K562 (cell line): ENCODE results near the gene KRTAP29-1. TPM values are rescaled to one million over a fixed set of nuclear protein-coding genes. Genes with fewer than 3 reads are reported as not detected.

Source experiments
- BMI1 ChIP-seq: fragments of 150-350 bp; IDR thresholded peaks from 2 replicates; pipeline ENCODE4 v1.6.1; 2014; ENCODE audit warnings: low read length
- GABPB1 ChIP-seq: sonication (generic); formaldehyde crosslinking; IDR thresholded peaks from 2 replicates; pipeline ENCODE4 v1.8.0; 2022; ENCODE audit warnings: mild to moderate bottlenecking, missing genetic modification reagents
- MBD1 ChIP-seq: fragments of 250-450 bp; sonication (Bioruptor Pico); IDR thresholded peaks from 2 replicates; pipeline ENCODE4 v1.8.0; 2022; ENCODE audit warnings: inconsistent platforms
- POLR3A ChIP-seq: IDR thresholded peaks from 2 replicates; pipeline ENCODE4 v1.6.1; 2011; ENCODE audit warnings: borderline replicate concordance, mild to moderate bottlenecking, moderate library complexity; ENCODE audit not compliant: insufficient read length, insufficient read depth; ENCODE audit errors: extremely low read depth
- ZC3H4 ChIP-seq: sonication (generic); formaldehyde crosslinking; IDR thresholded peaks from 2 replicates; pipeline ENCODE4 v1.9.0; 2021; ENCODE audit warnings: missing genetic modification reagents, borderline replicate concordance
- ZNF143 ChIP-seq: sonication (generic); formaldehyde crosslinking; IDR thresholded peaks from 2 replicates; pipeline ENCODE4 v1.9.0; 2022; ENCODE audit warnings: mild to moderate bottlenecking, missing genetic modification reagents
- ZNF407 ChIP-seq: fragments of 450-650 bp; IDR thresholded peaks from 2 replicates; pipeline ENCODE4 v1.6.1; 2016; ENCODE audit warnings: low read depth
- polyA plus RNA-seq, 8 experiments: library from polyadenylated mRNA; depleted of rRNA in 4 of 8; stranded (reverse) in 5 of 8; unstranded in 3 of 8; fragments of >200 nt; fragmentation: Nextera tagmentation in 2 of 8; fragmentation: Illumina TruSeq in 1 of 8; extraction: Ambion mirVana in 2 of 8; extraction: Trizol in 1 of 8; gene quantifications; 2 replicates each; pipeline versions ENCODE4 v1.2.1 to v1.2.3, GENCODE V29; 2011 to 2014; ENCODE audit warnings: inconsistent platforms in 1 of 8, missing spikeins in 1 of 8
- total RNA-seq, 7 experiments: library from RNA; depleted of rRNA in 6 of 7; stranded (reverse); fragments of >200 nt in 6 of 7; fragmentation: Illumina TruSeq in 2 of 7; extraction: Trizol in 2 of 7; gene quantifications; 2 replicates each; pipeline versions ENCODE4 v1.2.1 to v1.2.3, GENCODE V29; 2011 to 2021; ENCODE audit warnings: low replicate concordance in 1 of 7
- TF ChIP-seq, protein P1 (sequence below): sonication (generic); formaldehyde crosslinking; IDR thresholded peaks from 2 replicates; pipeline ENCODE4 v1.8.0; 2022; ENCODE audit warnings: missing genetic modification reagents, mild to moderate bottlenecking, moderate library complexity, borderline replicate concordance

KRTAP29-1 gene
- total and polyA plus RNA-seq, 9 of the 15 experiments (the other 6 are each of a cell fraction or from before 2014, with no cell fraction given) = not detected

- TF ChIP-seq ZNF407 (no peak), POLR3A (no peak), BMI1 (no peak), MBD1 (CRISPR knock-in tag) (no peak), ZNF143 (CRISPR knock-in tag) (no peak), GABPB1 (CRISPR knock-in tag) (no peak), ZC3H4 (CRISPR knock-in tag) (no peak)
- TF ChIP-seq, protein P1, sequence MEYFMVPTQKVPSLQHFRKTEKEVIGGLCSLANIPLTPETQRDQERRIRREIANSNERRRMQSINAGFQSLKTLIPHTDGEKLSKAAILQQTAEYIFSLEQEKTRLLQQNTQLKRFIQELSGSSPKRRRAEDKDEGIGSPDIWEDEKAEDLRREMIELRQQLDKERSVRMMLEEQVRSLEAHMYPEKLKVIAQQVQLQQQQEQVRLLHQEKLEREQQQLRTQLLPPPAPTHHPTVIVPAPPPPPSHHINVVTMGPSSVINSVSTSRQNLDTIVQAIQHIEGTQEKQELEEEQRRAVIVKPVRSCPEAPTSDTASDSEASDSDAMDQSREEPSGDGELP (CRISPR knock-in tag) = no peak
These were observed at the start of gene KRTAP29-1 (continued) for GRCh38 chr17:41301916-41302901.
